HG03378 (cell line): ENCODE measurements around the gene PAFAH2.
"Not testable (repeated sequence)": the region's sequence is repeated elsewhere in the genome, so short reads cannot be mapped to it uniquely, and the experiment has no call there.

Experiments
- ATAC-seq: cut with Tn5 transposase; IDR thresholded peaks from one replicate; pipeline ENCODE4 v1.9.1; 2021; ENCODE audit warnings: mild to moderate bottlenecking, moderate library complexity; ENCODE audit not compliant: unreplicated experiment

The PAFAH2 gene

DNA sequence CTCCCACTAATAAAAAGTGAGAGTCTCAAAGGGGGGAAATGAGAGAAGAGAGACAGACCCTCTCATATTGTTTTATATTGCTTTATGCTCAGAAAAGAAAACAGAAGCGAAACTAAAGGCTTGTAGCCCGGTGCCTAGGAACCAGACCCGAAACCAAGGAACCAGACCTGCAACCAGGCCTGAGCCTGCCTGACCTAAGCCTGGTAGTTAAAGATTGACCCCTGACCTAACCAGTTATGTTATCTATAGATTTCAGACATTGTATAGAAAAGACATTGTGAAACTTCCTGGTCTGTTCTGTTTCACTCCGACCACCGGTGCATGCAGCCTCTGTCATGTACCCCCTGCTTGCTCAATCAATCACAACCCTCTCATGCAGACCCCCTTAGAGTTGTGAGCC is 54.4 kb downstream of the PAFAH2 start:
- not testable (repeated sequence) for ATAC-seq

- no peak for ATAC-seq
Observed at GRCh38 chr1:25936947-25937346, 60.9 kb downstream of the PAFAH2 start.

- no peak for ATAC-seq
Observed at GRCh38 chr1:25933479-25934365, 64.1 kb downstream of the PAFAH2 start.

DNA sequence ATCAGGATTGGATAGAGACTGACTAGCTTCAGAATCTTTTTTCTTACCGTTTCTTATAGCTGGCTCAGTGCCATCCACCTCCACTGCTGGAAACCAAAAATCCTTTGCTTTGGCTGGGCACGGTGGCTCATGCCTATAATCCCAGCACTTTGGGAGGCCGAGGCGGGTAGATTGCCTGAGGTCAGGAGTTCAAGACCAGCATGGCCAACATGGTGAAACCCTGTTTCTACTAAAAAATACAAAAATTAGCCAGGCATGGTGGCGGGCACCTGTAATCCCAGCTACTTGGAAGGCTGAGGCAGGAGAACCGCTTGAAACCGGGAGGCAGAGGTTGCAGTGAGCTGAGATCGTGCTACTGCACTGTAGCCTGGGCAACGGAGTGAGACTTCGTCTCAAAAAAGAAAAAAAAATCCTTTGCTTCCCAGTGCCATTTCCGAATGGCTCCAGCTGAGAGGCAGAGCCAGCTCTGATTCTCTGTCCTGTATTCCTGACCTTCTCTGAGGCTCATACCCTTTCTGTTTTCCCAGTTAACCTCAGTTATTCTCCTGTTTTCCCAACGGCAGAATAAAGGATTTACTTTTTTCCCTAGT is 65.0 kb downstream of the PAFAH2 start:
- ATAC-seq: not testable (repeated sequence)

DNA sequence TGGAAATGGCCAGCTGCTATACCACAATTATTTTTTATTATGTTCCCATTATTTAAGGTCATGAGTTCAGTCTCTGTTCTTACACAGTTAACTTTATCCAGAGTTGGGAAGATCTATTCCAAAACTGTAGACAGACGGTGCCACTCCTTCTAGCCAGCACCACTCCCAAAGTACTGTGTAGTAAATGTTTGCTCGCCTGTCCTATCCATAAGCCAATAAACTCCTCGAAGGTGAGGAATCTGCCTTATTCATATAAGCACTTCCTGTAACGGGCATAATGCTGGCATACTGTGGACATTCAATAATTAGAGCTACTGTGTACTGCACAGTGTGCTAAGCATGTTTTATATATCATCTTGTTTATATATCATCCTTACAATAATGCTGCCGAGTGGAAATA is 65.5 kb downstream of the PAFAH2 start:
- ATAC-seq: no peak

DNA sequence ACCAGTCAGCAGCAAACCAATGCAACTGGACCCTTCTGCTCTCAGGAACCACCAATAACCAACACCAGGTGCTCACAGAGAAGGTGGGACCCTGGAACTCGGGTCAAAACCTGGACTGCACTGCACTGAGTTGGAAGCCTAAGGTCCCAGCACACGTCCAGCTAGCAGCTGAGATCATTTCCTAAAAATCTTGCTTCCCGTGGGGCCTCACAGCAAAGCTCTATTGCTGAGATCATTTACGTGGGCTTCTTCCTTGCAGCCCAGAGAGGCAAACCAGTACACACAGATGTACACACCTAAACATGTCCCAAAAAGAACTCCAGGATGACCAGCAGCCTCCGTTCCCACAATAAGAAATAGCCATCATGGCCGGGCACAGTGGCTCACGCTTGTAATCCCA is 68.8 kb downstream of the PAFAH2 start:
- no peak for ATAC-seq

DNA sequence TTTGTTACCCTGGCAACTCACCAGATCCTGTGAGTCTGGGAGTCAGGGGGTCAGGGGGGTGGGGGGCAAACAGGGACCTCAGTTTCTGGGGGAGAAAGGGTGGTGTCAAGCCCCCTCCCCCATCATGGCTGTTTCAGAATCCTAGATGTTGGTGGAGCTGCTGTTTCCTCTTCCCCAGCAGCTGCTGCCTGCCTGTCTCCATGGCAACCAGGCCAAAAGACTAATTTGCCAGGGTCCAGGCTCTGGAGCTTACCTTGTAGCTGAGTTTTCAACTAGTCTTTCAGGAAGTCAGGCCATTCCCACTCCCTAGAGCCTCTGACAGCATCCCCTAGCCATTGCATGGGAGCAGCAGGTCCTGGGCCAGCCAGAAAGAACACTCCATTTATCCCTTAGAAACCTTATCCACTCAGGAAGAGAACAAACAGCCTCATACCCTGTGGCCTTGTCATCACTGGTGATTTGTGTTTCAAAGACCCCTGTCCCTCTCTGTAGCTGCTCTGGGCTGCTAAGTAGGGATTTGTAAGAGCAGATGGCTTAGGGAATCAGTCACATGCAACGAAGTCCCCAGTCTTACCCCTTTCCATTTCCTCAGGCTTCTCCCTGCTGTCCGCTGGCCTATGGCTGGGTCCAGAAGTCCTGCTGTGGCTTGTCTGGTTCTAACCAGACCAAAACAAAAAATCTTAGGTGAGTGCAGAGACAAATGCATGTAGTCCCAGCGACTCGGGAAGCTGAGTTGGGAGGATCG is 70.2 kb downstream of the PAFAH2 start:
- no peak for ATAC-seq

- ATAC-seq: no peak
Observed at GRCh38 chr1:25926731-25927496, 70.9 kb downstream of the PAFAH2 start.

DNA sequence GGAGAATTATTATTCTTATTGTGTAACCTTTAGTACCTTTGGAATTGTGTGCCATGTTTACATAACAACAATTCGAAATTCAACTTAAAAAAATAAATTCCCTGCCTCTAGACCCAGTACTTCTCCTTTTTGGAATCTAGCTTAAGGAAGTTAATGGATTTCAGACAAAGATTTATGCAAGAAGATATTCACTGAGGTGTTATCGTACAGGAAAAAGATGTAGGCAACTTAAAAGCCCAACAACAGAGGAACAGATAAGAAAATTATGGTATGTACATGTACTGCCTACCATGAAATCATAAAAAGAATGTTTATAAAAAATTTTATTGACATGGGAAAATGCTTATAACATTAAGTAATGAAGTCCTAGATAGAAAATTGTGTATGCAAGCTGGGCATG is 73.4 kb downstream of the PAFAH2 start:
- no peak for ATAC-seq

GRCh38 chr1:25922971-25923552 is 74.8 kb downstream of the PAFAH2 start:
- no peak for ATAC-seq

DNA sequence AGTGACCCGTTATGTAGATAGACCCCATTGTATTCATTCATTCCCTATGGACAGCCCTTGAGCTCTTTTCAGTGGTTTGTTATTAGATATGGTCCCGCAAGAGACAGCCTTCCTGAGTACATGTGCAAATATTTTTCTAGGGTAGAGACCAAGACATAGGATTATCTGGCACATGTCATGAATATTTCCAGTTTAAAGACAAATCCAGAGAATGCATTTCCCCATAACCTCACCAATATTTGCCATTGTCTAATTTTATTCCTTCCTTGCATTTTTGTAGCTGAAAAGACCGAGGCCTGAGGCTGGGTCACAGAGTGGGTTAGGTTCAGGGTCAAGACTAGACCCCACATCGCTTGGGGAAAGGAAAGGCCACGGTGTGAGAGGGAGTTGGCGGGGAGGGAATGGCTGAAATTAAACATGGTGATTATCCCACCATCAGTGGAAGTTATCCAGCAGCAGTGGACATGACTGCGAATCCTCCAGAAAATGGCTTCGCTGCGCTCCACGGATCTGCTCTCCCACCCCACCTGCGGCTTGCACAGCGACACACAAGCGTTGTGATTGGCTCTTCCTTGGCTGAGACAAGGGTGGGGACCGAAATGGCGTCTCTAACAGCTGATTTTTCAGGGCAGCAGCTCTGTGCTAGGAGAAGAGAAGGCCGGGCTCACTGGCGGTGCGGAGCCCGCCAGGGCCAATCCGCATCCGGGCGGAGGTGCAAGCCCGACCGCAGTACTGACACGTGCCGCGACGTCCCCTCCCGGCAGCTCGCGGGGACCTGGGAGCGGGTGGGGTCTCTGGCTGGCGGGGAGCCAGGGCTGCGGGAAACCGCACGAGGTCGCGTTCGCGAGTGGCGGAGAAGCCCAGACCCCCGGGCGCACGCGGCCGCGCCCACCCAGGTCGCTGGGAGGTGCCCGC is 75.5 kb downstream of the PAFAH2 start:
- ATAC-seq: no peak

GRCh38 chr1:25918615-25919014 is 79.2 kb downstream of the PAFAH2 start:
- ATAC-seq: no peak

DNA sequence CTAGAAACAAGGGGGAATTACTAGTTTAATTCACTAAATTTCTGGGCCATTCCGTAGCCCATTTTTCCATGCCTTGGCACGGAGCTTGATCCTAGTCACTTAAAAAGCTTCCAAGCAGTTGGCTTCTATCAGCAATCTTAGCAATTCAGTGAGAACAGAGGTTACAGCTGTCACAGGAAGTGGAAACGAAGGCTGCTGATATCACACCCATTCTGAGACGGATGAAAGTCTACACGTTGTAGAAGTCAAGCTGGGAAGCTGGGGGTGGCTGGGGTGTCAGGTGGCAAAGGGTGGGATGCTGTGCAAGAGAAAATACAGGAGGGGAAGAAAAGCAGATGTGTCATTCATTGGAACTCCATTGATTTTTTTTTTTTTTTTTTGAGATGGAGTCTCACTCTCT is 79.9 kb downstream of the PAFAH2 start:
- ATAC-seq: no peak

GRCh38 chr1:25916460-25916859 is 81.4 kb downstream of the PAFAH2 start:
- ATAC-seq: no peak

GRCh38 chr1:25914074-25914995 is 83.5 kb downstream of the PAFAH2 start:
- no peak for ATAC-seq

DNA sequence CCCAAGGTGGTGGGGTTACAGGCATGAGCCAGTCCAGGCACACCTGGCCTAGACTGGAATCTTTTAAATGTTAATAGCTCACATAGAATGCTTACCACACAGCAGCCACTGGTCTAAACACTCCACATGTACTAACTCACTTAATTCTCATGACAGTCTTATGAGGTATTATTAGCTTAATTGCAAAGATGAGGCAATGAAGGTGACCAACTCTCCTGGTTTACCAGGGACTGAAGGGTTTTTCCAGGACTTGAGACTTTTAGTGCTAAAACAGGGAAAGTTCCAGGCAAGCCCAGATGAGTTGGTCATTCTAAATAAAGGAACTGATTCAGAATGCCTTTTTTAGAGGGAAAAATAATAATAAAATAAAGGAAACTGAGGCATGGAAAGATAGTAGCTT is 84.7 kb downstream of the PAFAH2 start:
- ATAC-seq: no peak

- no peak for ATAC-seq
Observed at GRCh38 chr1:25912076-25912831, 85.6 kb downstream of the PAFAH2 start.

- no peak for ATAC-seq
Observed at GRCh38 chr1:25911162-25911561, 86.7 kb downstream of the PAFAH2 start.
